ENCODE results near the gene OR56B4.

The OR56B4 gene

GRCh38 chr11:6077723-6078122 lies 29.8 kb upstream of the OR56B4 start:
- no peak overlapping the region for H3K4me3 ChIP-seq (ENCODE audit: low read depth, low read length)
- no peaks in the 10 kb centered on the region for H3K36me3 ChIP-seq (ENCODE audit: control insufficient read depth, insufficient read depth, low read length)
- no peak overlapping the region for H3K27ac ChIP-seq
- no peak overlapping the region for H2AFZ ChIP-seq
- no peak overlapping the region for H3K4me2 ChIP-seq (ENCODE audit: low read length)
- no peaks in the 10 kb centered on the region for H3K9me3 ChIP-seq (ENCODE audit: control insufficient read depth, low read length)
- no peak overlapping the region for H3K9ac ChIP-seq
- no peak for TF ChIP-seq CTCF (IDR thresholded peaks at IDR 0.05)
- no peaks in the 10 kb centered on the region for H3K27me3 ChIP-seq (ENCODE audit: control insufficient read depth, insufficient read depth, low read length)
- no peaks in the 10 kb centered on the region for H3K4me1 ChIP-seq
- no peaks in the 10 kb centered on the region for H3K79me2 ChIP-seq

GRCh38 chr11:6079463-6079862 lies 28.0 kb upstream of the OR56B4 start:
- H2AFZ ChIP-seq, result no peak overlapping the region

GRCh38 chr11:6083129-6083528 lies 24.4 kb upstream of the OR56B4 start:
- no peak overlapping the region for H3K4me2 ChIP-seq (ENCODE audit: low read length)
- no peaks in the 10 kb centered on the region for H3K9me3 ChIP-seq (ENCODE audit: control insufficient read depth, low read length)
- no peaks in the 10 kb centered on the region for H3K36me3 ChIP-seq (ENCODE audit: control insufficient read depth, insufficient read depth, low read length)
- no peak overlapping the region for H3K4me3 ChIP-seq (ENCODE audit: low read depth, low read length)
- no peak overlapping the region for H3K9ac ChIP-seq
- TF ChIP-seq CTCF (IDR thresholded peaks at IDR 0.05), result no peak
- H3K27ac ChIP-seq, result no peak overlapping the region
- no peaks in the 10 kb centered on the region for H3K4me1 ChIP-seq
- H2AFZ ChIP-seq, result no peak overlapping the region
- H3K79me2 ChIP-seq, result no peaks in the 10 kb centered on the region
- H3K27me3 ChIP-seq (ENCODE audit: control insufficient read depth, insufficient read depth, low read length), result no peaks in the 10 kb centered on the region

More at GRCh38 chr11:6079463-6079862, 28.0 kb upstream of the OR56B4 start:
- Histone ChIP-seq H3K4me1 (no peaks in the 10 kb centered on the region), H3K79me2 (no peaks in the 10 kb centered on the region), H3K4me3 (ENCODE audit: low read depth, low read length) (no peak overlapping the region), H3K9me3 (ENCODE audit: control insufficient read depth, low read length) (no peaks in the 10 kb centered on the region), H3K36me3 (ENCODE audit: control insufficient read depth, insufficient read depth, low read length) (no peaks in the 10 kb centered on the region), H3K4me2 (ENCODE audit: low read length) (no peak overlapping the region), H3K27me3 (ENCODE audit: control insufficient read depth, insufficient read depth, low read length) (no peaks in the 10 kb centered on the region), H3K9ac (no peak overlapping the region), H3K27ac (no peak overlapping the region)
- no peak for TF ChIP-seq CTCF (IDR thresholded peaks at IDR 0.05)

- Histone ChIP-seq H3K9me3 (ENCODE audit: control insufficient read depth, low read length) (no peaks in the 10 kb centered on the region), H3K27me3 (ENCODE audit: control insufficient read depth, insufficient read depth, low read length) (no peaks in the 10 kb centered on the region), H3K36me3 (ENCODE audit: control insufficient read depth, insufficient read depth, low read length) (no peaks in the 10 kb centered on the region), H3K9ac (no peak overlapping the region), H2AFZ (no peak overlapping the region), H3K4me1 (no peaks in the 10 kb centered on the region), H3K79me2 (no peaks in the 10 kb centered on the region), H3K4me3 (ENCODE audit: low read depth, low read length) (no peak overlapping the region), H3K27ac (no peak overlapping the region), H3K4me2 (ENCODE audit: low read length) (no peak overlapping the region)
- TF ChIP-seq CTCF (IDR thresholded peaks at IDR 0.05), result no peak
Observed at GRCh38 chr11:6084587-6084986, 22.9 kb upstream of the OR56B4 start.

GRCh38 chr11:6094186-6094585 lies 13.3 kb upstream of the OR56B4 start:
- no peak overlapping the region for H3K27ac ChIP-seq
- H2AFZ ChIP-seq, result no peak overlapping the region
- no peaks in the 10 kb centered on the region for H3K79me2 ChIP-seq
- no peaks in the 10 kb centered on the region for H3K4me1 ChIP-seq
- no peak overlapping the region for H3K4me2 ChIP-seq (ENCODE audit: low read length)
- H3K9me3 ChIP-seq (ENCODE audit: control insufficient read depth, low read length), result no peaks in the 10 kb centered on the region
- H3K9ac ChIP-seq, result no peak overlapping the region
- no peaks in the 10 kb centered on the region for H3K27me3 ChIP-seq (ENCODE audit: control insufficient read depth, insufficient read depth, low read length)
- H3K36me3 ChIP-seq (ENCODE audit: control insufficient read depth, insufficient read depth, low read length), result no peaks in the 10 kb centered on the region
- H3K4me3 ChIP-seq (ENCODE audit: low read depth, low read length), result no peak overlapping the region
- no peak for TF ChIP-seq CTCF (IDR thresholded peaks at IDR 0.05)
